ENCODE results near the gene EMILIN2. TPM values are rescaled to one million over a fixed set of nuclear protein-coding genes. Genes with fewer than 3 reads are reported as not detected.
A peak's percentile ranks its signal among the peaks of the same experiment; 100 is the strongest.
"Not testable (repeated sequence)": the region's sequence is repeated elsewhere in the genome, so short reads cannot be mapped to it uniquely, and the experiment has no call there.

Gene EMILIN2
- total and polyA plus RNA-seq, 8 donors, result 2.0 to 120 (median 5.7) TPM

- Histone ChIP-seq H3K36me3 (no peaks in the 10 kb centered on the region), H3K9me3 (no peaks in the 10 kb centered on the region), H3K4me1 (no peaks in the 10 kb centered on the region), H3K27ac (no peak overlapping the region), H3K4me3 (no peak overlapping the region), H3K27me3 (no peaks in the 10 kb centered on the region)
- no peak for DNase-seq
- 75 to 87% (median 85%) methylated on average over 3 of the region's 3 CpGs for WGBS, 5 donors
- TF ChIP-seq CTCF (IDR thresholded peaks at IDR 0.05), result no peak
- no peak for TF ChIP-seq POLR2AphosphoS5 (IDR thresholded peaks at IDR 0.05)
- no peak for TF ChIP-seq EP300 (IDR thresholded peaks at IDR 0.05)
- TF ChIP-seq POLR2A (IDR thresholded peaks at IDR 0.05), result no peak
- intact Hi-C loops (cut with DNase I; ENCODE audit: low total_unique reads), result no loop called here
Measured at GRCh38 chr18:2825613-2826175, 21.1 kb upstream of the EMILIN2 start.

GRCh38 chr18:2826581-2826980, 20.2 kb upstream of the EMILIN2 start:
- H3K4me1 ChIP-seq, result no peaks in the 10 kb centered on the region
- H3K9me3 ChIP-seq, result no peaks in the 10 kb centered on the region
- intact Hi-C loops (cut with DNase I; ENCODE audit: low total_unique reads), result no loop called here
- 52 to 65% (median 55%) methylated on average over 10 of the region's 10 CpGs for WGBS, 5 donors
- peak in 1 of 2 donors; percentile 58 for DNase-seq
- TF ChIP-seq CTCF (IDR thresholded peaks at IDR 0.05) (no peak), POLR2A (IDR thresholded peaks at IDR 0.05) (no peak), POLR2AphosphoS5 (IDR thresholded peaks at IDR 0.05) (no peak), EP300 (IDR thresholded peaks at IDR 0.05) (no peak)
- no peaks in the 10 kb centered on the region for H3K27me3 ChIP-seq
- no peaks in the 10 kb centered on the region for H3K36me3 ChIP-seq
- no peak overlapping the region for H3K4me3 ChIP-seq
- H3K27ac ChIP-seq, result peak overlapping the region in 1 of 5 donors; percentile 6

- TF ChIP-seq POLR2A (IDR thresholded peaks at IDR 0.05) (no peak), EP300 (IDR thresholded peaks at IDR 0.05) (no peak), POLR2AphosphoS5 (IDR thresholded peaks at IDR 0.05) (no peak), CTCF (IDR thresholded peaks at IDR 0.05) (no peak)
- H3K4me1 ChIP-seq, result no peaks in the 10 kb centered on the region
- peak overlapping the region in 1 of 5 donors; percentile 6 for H3K27ac ChIP-seq
- no peak overlapping the region for H3K4me3 ChIP-seq
- intact Hi-C loops (cut with DNase I; ENCODE audit: low total_unique reads), result no loop called here
- DNase-seq, result no peak
- WGBS, 5 donors, result 66 to 79% (median 71%) methylated on average over 5 of the region's 5 CpGs
- H3K9me3 ChIP-seq, result no peaks in the 10 kb centered on the region
- no peaks in the 10 kb centered on the region for H3K27me3 ChIP-seq
- H3K36me3 ChIP-seq, result no peaks in the 10 kb centered on the region
Measured at GRCh38 chr18:2827061-2827460, 19.7 kb upstream of the EMILIN2 start.

- H3K4me1 ChIP-seq; H3K4me3 ChIP-seq; H3K36me3 ChIP-seq; H3K27ac ChIP-seq; intact Hi-C loops (cut with DNase I; ENCODE audit: low total_unique reads); DNase-seq: not testable (repeated sequence)
- WGBS, 5 donors, result 95 to 98% (median 96%) methylated on average over 3 of the region's 3 CpGs
- peaks cover 0 to 15% (median 3%) of the 10 kb centered on the region in 4 donors for H3K9me3 ChIP-seq
- peaks cover 0 to 11% (median 0%) of the 10 kb centered on the region in 3 donors for H3K27me3 ChIP-seq
Measured at GRCh38 chr18:2836118-2836517, 10.7 kb upstream of the EMILIN2 start.

GRCh38 chr18:2837290-2837689, 9.5 kb upstream of the EMILIN2 start:
- H3K4me1 ChIP-seq; DNase-seq; H3K4me3 ChIP-seq; H3K36me3 ChIP-seq; H3K27ac ChIP-seq; intact Hi-C loops (cut with DNase I; ENCODE audit: low total_unique reads): not testable (repeated sequence)
- Histone ChIP-seq H3K9me3 (peaks cover 0 to 15% (median 3%) of the 10 kb centered on the region in 4 donors), H3K27me3 (peaks cover 0 to 12% (median 0%) of the 10 kb centered on the region in 3 donors)
